Thoracic aorta (tissue), 2 donors: Measurements from ENCODE around the gene RPH3AL. TPM values are rescaled to one million over a fixed set of nuclear protein-coding genes. Genes with fewer than 3 reads are reported as not detected.
"Not testable (repeated sequence)": the region's sequence is repeated elsewhere in the genome, so short reads cannot be mapped to it uniquely, and the experiment has no call there.

Experiments
- ATAC-seq: fragments of 150-250 bp; one replicate; pipeline ENCODE4 v1.8.0; 2017; ENCODE audit warnings: low read depth; ENCODE audit not compliant: insufficient number of reproducible peaks, low FRiP score
- DNase-seq: peaks from one replicate; pipeline ENCODE4 v3.0.0-alpha.2; 2020; ENCODE audit warnings: low spot score
- H3K27ac ChIP-seq, 2 donors: fragments of 200-600 bp; sonication (generic); 1 replicate in 1 of 2; 2 replicates in 1 of 2; pipeline ENCODE4 v1.5.1; 2016; ENCODE audit warnings: mild to moderate bottlenecking in 2 of 2, moderate library complexity in 2 of 2
- H3K27me3 ChIP-seq: fragments of 200-600 bp; sonication (generic); replicated peaks from 2 replicates; pipeline ENCODE4 v1.6.0; 2016; ENCODE audit warnings: mild to moderate bottlenecking; ENCODE audit not compliant: insufficient read depth
- H3K36me3 ChIP-seq: fragments of 200-600 bp; sonication (generic); one replicate; pipeline ENCODE4 v1.5.1; 2016
- H3K4me1 ChIP-seq, 2 donors: fragments of 200-600 bp; sonication (generic); 1 replicate in 1 of 2; 2 replicates in 1 of 2; pipeline versions ENCODE4 v1.5.1 to v1.6.0; 2016; ENCODE audit warnings: low read depth in 2 of 2, mild to moderate bottlenecking in 1 of 2; ENCODE audit not compliant: control insufficient read depth in 1 of 2
- H3K4me3 ChIP-seq: fragments of 200-600 bp; sonication (generic); 2 replicates; pipeline ENCODE4 v1.5.1; 2016; ENCODE audit warnings: mild to moderate bottlenecking
- H3K9me3 ChIP-seq: fragments of 200-600 bp; sonication (generic); 2 replicates; pipeline ENCODE4 v1.5.1; 2016
- total RNA-seq, 2 donors: library from RNA; depleted of rRNA; stranded (reverse); fragments of >200 nt; gene quantifications; one replicate each; pipeline versions ENCODE4 v1.1.0 to v1.2.3, GENCODE V29; 2016
- TF ChIP-seq, protein P1 (sequence below): fragments of 200-600 bp; sonication (generic); IDR thresholded peaks from one replicate; pipeline ENCODE4 v1.5.1; 2019; ENCODE audit warnings: antibody characterized with exemption

RPH3AL gene
- total RNA-seq, 2 donors from 2014 or later = 6.5 to 33.1 TPM

DNA sequence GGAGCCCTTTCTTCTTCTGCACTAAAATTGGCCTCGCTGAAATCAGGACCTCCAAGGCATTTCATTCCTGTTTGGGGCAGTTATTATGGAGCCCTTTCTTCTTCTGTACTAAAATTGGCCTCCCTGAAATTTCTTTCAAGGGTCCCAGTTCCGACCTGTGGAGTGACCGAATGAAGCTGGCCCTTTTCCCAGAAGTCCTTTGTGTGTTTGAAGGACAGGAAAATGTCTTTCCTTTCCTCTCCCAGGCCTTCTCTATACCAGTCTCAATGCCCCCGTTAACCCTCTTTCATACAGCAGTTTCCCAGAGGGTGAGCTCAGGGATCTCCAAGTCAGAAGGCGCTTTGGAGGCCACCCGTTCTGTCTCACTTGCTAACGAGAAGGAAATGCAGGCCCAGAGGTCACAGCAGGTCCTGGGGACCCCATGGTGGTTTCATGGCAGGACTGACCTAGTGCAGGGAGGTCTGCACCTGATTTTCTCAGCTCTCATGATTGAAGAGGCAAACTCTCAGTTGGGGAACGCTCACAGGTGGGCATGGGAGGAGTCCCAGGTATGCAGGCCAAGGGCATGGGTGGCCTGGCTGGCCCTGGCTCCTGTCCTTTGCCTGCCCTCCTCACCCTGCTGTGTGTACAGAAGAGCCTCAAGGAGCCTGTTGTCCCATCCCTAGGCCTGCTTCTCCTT lies 134.0 kb downstream of the RPH3AL start:
- ATAC-seq (no peak), DNase-seq (no peak)
- Histone ChIP-seq H3K4me1 (no peaks in the 10 kb centered on the region), H3K36me3 (no peaks in the 10 kb centered on the region), H3K27me3 (no peaks in the 10 kb centered on the region), H3K27ac (no peak overlapping the region), H3K4me3 (no peak overlapping the region), H3K9me3 (no peaks in the 10 kb centered on the region)
- TF ChIP-seq, protein P1, sequence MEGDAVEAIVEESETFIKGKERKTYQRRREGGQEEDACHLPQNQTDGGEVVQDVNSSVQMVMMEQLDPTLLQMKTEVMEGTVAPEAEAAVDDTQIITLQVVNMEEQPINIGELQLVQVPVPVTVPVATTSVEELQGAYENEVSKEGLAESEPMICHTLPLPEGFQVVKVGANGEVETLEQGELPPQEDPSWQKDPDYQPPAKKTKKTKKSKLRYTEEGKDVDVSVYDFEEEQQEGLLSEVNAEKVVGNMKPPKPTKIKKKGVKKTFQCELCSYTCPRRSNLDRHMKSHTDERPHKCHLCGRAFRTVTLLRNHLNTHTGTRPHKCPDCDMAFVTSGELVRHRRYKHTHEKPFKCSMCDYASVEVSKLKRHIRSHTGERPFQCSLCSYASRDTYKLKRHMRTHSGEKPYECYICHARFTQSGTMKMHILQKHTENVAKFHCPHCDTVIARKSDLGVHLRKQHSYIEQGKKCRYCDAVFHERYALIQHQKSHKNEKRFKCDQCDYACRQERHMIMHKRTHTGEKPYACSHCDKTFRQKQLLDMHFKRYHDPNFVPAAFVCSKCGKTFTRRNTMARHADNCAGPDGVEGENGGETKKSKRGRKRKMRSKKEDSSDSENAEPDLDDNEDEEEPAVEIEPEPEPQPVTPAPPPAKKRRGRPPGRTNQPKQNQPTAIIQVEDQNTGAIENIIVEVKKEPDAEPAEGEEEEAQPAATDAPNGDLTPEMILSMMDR = no peak

DNA sequence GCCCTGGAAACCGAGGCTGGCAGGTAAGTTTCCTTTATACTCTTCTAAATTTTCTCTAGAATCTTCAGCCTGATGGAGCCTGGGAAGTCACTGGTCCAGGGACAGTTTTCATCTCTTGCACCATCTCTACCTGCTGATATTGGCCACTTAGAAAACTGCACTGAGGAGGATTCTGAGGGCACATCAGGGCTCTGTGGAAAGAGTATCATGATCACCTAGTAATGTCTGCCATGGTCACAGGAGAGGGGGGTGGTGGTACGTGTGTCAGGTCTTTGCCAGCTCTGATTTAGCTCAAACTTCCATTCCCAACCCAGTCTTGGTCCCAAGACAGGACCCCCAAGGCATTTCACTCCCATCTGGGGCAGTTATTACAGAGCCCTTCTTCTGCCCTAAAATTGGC lies 136.0 kb downstream of the RPH3AL start:
- TF ChIP-seq, protein P1 = no peak
- no peaks in the 10 kb centered on the region for H3K27me3 ChIP-seq
- no peak for DNase-seq

DNA sequence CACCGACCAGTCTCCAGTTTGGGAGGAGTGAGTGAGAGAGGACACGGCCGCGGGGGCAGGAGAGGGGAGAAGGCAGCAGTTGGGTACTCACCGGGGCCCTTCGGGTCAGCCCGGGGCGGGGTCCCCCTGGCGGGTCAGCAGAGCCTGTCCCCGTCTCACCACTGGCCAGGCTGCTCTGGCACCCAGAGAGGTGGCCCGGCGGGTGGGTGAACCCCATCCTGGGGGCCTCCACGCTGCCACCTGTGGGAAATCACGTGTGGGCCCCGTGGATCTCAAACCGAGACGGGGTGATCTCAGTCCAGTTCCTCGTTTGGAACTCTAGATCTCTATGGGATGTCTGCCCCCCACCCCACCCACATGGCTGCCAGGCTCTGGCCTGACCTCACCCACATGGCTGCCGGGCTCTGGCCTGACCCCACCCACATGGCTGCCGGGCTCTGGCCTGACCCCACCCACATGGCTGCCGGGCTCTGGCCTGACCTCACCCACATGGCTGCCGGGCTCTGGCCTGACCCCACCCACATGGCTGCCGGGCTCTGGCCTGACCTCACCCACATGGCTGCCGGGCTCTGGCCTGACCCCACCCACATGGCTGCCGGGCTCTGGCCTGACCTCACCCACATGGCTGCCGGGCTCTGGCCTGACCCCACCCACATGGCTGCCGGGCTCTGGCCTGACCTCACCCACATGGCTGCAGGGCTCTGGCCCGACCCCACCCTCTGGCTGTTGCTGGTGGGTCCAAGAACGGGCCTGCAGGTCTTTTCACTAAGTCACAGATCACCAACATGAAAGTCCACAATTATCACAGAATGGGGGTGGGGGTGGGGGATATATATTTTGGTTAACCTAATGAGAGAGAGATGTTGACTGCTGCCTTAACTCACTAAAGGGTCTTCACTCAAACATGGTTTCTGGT lies 136.8 kb downstream of the RPH3AL start:
- H3K27ac ChIP-seq, H3K36me3 ChIP-seq, H3K4me3 ChIP-seq, DNase-seq, H3K9me3 ChIP-seq, ATAC-seq, H3K27me3 ChIP-seq, H3K4me1 ChIP-seq: not testable (repeated sequence)

More for the DNA sequence above, 136.0 kb downstream of the RPH3AL start:
- no peak overlapping the region for H3K4me3 ChIP-seq
- no peaks in the 10 kb centered on the region for H3K4me1 ChIP-seq
- H3K27ac ChIP-seq = no peak overlapping the region
- H3K36me3 ChIP-seq = no peaks in the 10 kb centered on the region
- H3K9me3 ChIP-seq = no peaks in the 10 kb centered on the region
- no peak for ATAC-seq

DNA sequence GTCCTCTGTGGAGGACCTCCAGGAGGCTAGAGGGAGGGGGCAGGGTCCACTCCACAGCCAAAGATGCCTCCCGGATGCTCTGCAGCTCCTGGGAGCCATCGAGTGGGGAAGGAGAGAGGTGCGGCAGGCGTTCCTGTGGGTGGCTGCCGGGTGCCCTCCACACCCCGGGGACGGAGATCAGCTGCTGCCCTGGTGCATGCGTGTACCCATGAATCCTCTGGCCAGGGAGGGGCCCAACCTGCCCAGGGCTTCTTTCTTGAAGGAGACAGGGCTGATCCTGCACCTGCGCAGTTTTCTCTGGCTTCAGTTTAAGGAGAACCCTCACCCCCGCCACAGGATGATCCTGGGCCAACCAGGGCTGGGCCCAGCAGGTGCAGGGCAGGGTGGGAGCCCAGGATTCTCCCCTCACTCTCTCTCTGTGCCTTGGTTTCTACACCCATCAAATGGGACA lies 137.7 kb downstream of the RPH3AL start:
- H3K27ac ChIP-seq = no peak overlapping the region

DNA sequence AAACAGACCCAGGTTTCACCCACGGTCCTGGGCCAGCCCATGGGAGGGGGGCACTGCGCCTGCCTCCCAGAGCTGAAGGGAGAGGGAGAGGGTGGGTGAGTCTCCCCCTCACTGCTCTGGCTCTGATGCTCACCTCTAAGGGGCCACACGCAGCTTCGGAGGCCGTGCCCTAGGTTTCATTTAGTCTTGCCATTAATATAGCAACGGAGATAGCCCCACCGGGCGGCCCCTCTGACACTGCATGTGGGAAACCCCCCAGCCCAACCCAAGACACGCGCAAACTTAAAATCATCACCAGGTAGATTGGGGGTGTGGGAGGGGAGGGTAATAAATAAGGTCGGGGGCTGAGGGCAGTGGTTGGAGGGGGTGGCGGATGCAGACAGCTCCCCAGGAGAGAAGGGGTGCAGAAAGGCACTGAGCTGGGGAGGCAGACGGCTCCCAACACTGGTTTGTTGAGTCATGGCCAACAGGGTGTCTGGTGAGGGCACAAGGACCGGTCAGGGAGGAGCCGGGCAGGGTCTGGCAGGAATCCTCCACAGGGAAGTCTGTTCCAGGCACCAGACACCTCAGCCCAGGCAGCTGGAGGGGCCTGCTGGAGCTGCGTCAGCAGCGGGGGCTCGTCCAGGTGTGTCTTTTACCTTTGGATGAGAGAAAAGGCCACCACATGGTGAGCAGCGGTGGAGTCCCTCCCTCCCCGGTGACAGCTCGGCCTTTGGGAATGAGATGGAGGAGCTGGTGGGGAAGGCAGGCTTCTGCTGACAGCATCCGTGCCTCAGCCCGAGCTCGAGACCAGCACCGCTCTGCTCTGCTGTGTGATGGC lies 139.1 kb downstream of the RPH3AL start:
- H3K9me3 ChIP-seq = no peaks in the 10 kb centered on the region
- ATAC-seq (no peak), DNase-seq (no peak)
- no peaks in the 10 kb centered on the region for H3K27me3 ChIP-seq
- H3K4me3 ChIP-seq = no peak overlapping the region
- TF ChIP-seq, protein P1 = no peak
- H3K36me3 ChIP-seq = no peaks in the 10 kb centered on the region
- H3K4me1 ChIP-seq = no peaks in the 10 kb centered on the region
- no peak overlapping the region for H3K27ac ChIP-seq

More for the DNA sequence above, 137.7 kb downstream of the RPH3AL start:
- H3K27me3 ChIP-seq = no peaks in the 10 kb centered on the region
- no peak overlapping the region for H3K4me3 ChIP-seq
- H3K36me3 ChIP-seq = no peaks in the 10 kb centered on the region
- TF ChIP-seq, protein P1 = no peak
- no peak for ATAC-seq
- no peaks in the 10 kb centered on the region for H3K4me1 ChIP-seq
- DNase-seq = no peak
- H3K9me3 ChIP-seq = no peaks in the 10 kb centered on the region
